IMR-90 (cell line): Measurements from ENCODE around the gene PARD3. TPM values are rescaled to one million over a fixed set of nuclear protein-coding genes. Genes with fewer than 3 reads are reported as not detected.
A peak's percentile ranks its signal among the peaks of the same experiment; 100 is the strongest.

ENCODE experiments used
- ATAC-seq: fragments of 200-7000 bp; cut with Tn5 transposase; 2 replicates; pipeline ENCODE4 v1.9.1; 2020; ENCODE audit warnings: low read depth, mild to moderate bottlenecking, moderate library complexity
- BruUV-seq: library from RNA; stranded (reverse); fragments of 400-500 nt; replicated peaks from 2 replicates; lab custom pipeline; 2021; lab: Mats Ljungman, UMichigan
- CTCF ChIA-PET: fragments of 300-600 bp; formaldehyde crosslinking; extraction: SDS; loops from one replicate; lab custom pipeline; 2021; ENCODE audit warnings: antibody characterized with exemption; lab: Yijun Ruan, JAX
- POLR2A ChIA-PET: fragments of 300-600 bp; sonication (Branson Sonifier 250); formaldehyde crosslinking; loops from one replicate; lab custom pipeline; 2022; ENCODE audit warnings: antibody characterized with exemption; ENCODE audit not compliant: unreplicated experiment; lab: Charles Lee
- DNase-seq: peaks from one replicate; pipeline ENCODE4 v3.0.0; 2013
- H2AFZ ChIP-seq: replicated peaks from 2 replicates; pipeline ENCODE3; 2013; ENCODE audit warnings: low read length, mild to moderate bottlenecking; ENCODE audit not compliant: poor library complexity
- H2AK5ac ChIP-seq: 2 replicates; pipeline ENCODE4 v1.6.1; 2013; ENCODE audit warnings: low read depth, low read length, inconsistent platforms
- H2AK9ac ChIP-seq: replicated peaks from 2 replicates; pipeline ENCODE3; 2013; ENCODE audit warnings: mild to moderate bottlenecking, low read depth, low read length, moderate library complexity; ENCODE audit not compliant: poor library complexity
- H2BK120ac ChIP-seq: 2 replicates; pipeline ENCODE4 v1.6.1; 2013; ENCODE audit warnings: low read depth, low read length, inconsistent platforms
- H2BK15ac ChIP-seq: 3 replicates; pipeline ENCODE4 v1.6.1; 2013; ENCODE audit warnings: low read depth, low read length, inconsistent platforms
- H2BK20ac ChIP-seq: 2 replicates; pipeline ENCODE4 v1.6.1; 2013; ENCODE audit warnings: low read depth, mild to moderate bottlenecking, inconsistent platforms, low read length, moderate library complexity
- H2BK5ac ChIP-seq: 2 replicates; pipeline ENCODE4 v1.6.1; 2013; ENCODE audit warnings: mild to moderate bottlenecking, low read depth, low read length, inconsistent platforms; ENCODE audit not compliant: poor library complexity, severe bottlenecking
- H3K14ac ChIP-seq: replicated peaks from 2 replicates; pipeline ENCODE4 v1.6.1; 2013; ENCODE audit warnings: low read depth, low read length, inconsistent platforms
- H3K18ac ChIP-seq: 2 replicates; pipeline ENCODE4 v1.6.1; 2013; ENCODE audit warnings: low read depth, low read length, control low read depth
- H3K23ac ChIP-seq: 2 replicates; pipeline ENCODE4 v1.6.1; 2013; ENCODE audit warnings: low read depth, low read length, inconsistent platforms
- H3K27ac ChIP-seq: 2 replicates; pipeline ENCODE4 v1.5.1; 2013; ENCODE audit warnings: mild to moderate bottlenecking, control low read depth, low read length; ENCODE audit not compliant: insufficient read depth
- H3K27me3 ChIP-seq: 2 replicates; pipeline ENCODE4 v1.6.1; 2013; ENCODE audit warnings: low read length; ENCODE audit not compliant: control insufficient read depth, insufficient read depth
- H3K36me3 ChIP-seq: 2 replicates; pipeline ENCODE4 v1.6.1; 2013; ENCODE audit warnings: low read length, mixed read lengths; ENCODE audit not compliant: control insufficient read depth, insufficient read depth
- H3K4ac ChIP-seq: 2 replicates; pipeline ENCODE4 v1.6.1; 2013; ENCODE audit warnings: low read depth, low read length, inconsistent platforms
- H3K4me1 ChIP-seq: 2 replicates; pipeline ENCODE4 v1.6.1; 2013; ENCODE audit warnings: low read length, mixed read lengths; ENCODE audit not compliant: control insufficient read depth, insufficient read depth
- H3K4me2 ChIP-seq: 2 replicates; pipeline ENCODE4 v1.6.1; 2013; ENCODE audit warnings: low read depth, mild to moderate bottlenecking, control low read depth, low read length, moderate library complexity
- H3K4me3 ChIP-seq: 2 replicates; pipeline ENCODE4 v1.5.1; 2013; ENCODE audit warnings: low read depth, mild to moderate bottlenecking, control low read depth, low read length, moderate library complexity; ENCODE audit not compliant: insufficient read depth
- H3K56ac ChIP-seq: 2 replicates; pipeline ENCODE4 v1.6.1; 2013; ENCODE audit warnings: low read length, inconsistent platforms; ENCODE audit not compliant: insufficient read depth; ENCODE audit errors: extremely low read depth
- H3K79me1 ChIP-seq, 2 experiments: 2 replicates each; pipeline ENCODE4 v1.6.1; 2013; ENCODE audit warnings: low read length in 2 of 2, inconsistent platforms in 1 of 2, low read depth in 1 of 2
- H3K9ac ChIP-seq: 2 replicates; pipeline ENCODE4 v1.6.1; 2013; ENCODE audit warnings: low read depth, low read length, control low read depth
- H3K9me1 ChIP-seq: 2 replicates; pipeline ENCODE4 v1.6.1; 2013; ENCODE audit warnings: low read length, inconsistent platforms; ENCODE audit not compliant: insufficient read depth
- H3K9me3 ChIP-seq: 2 replicates; pipeline ENCODE4 v1.6.1; 2013; ENCODE audit warnings: low read length; ENCODE audit not compliant: control insufficient read depth, insufficient read depth
- H4K20me1 ChIP-seq: 2 replicates; pipeline ENCODE4 v1.6.1; 2013; ENCODE audit warnings: low read length, inconsistent platforms; ENCODE audit not compliant: insufficient read depth
- H4K5ac ChIP-seq: 2 replicates; pipeline ENCODE4 v1.6.1; 2013; ENCODE audit warnings: mild to moderate bottlenecking, low read depth, low read length, control low read depth
- H4K8ac ChIP-seq, 2 experiments: 2 replicates each; pipeline ENCODE4 v1.6.1; 2013; ENCODE audit warnings: low read depth in 2 of 2, low read length in 2 of 2, control low read depth in 1 of 2, inconsistent platforms in 1 of 2
- H4K91ac ChIP-seq: 2 replicates; pipeline ENCODE4 v1.6.1; 2013; ENCODE audit warnings: low read depth, low read length, inconsistent platforms; ENCODE audit not compliant: insufficient read depth
- BHLHE40 ChIP-seq: fragments of 150-350 bp; IDR thresholded peaks from 2 replicates; pipeline ENCODE4 v1.6.1; 2016; ENCODE audit warnings: mild to moderate bottlenecking, low read depth, low read length
- CEBPB ChIP-seq: IDR thresholded peaks from 2 replicates; pipeline ENCODE4 v1.6.1; 2012; ENCODE audit warnings: low read depth, low read length, improper control_type of control experiment
- CTCF ChIP-seq: conservative IDR thresholded peaks from 2 replicates; pipeline ENCODE4 v1.5.1; 2012; ENCODE audit warnings: mild to moderate bottlenecking, low read depth, low read length, improper control_type of control experiment
- FOS ChIP-seq: fragments of 150-350 bp; IDR thresholded peaks from 2 replicates; pipeline ENCODE4 v1.6.1; 2016; ENCODE audit warnings: low read depth, low read length
- MAFK ChIP-seq: IDR thresholded peaks from 2 replicates; pipeline ENCODE4 v1.6.1; 2012; ENCODE audit warnings: low read depth, low read length, improper control_type of control experiment
- POLR2A ChIP-seq: IDR thresholded peaks from 2 replicates; pipeline ENCODE4 v1.6.1; 2012; ENCODE audit warnings: mild to moderate bottlenecking, low read depth, low read length
- RCOR1 ChIP-seq: IDR thresholded peaks from 2 replicates; pipeline ENCODE4 v1.6.1; 2012; ENCODE audit warnings: mild to moderate bottlenecking, low read length, improper control_type of control experiment; ENCODE audit not compliant: insufficient replicate concordance
- SMC3 ChIP-seq: fragments of 150-350 bp; IDR thresholded peaks from 2 replicates; pipeline ENCODE4 v1.6.1; 2016; ENCODE audit warnings: low read depth, mild to moderate bottlenecking, antibody characterized with exemption, low read length, moderate library complexity
- WGBS, 2 experiments: methylation state at CpG; one replicate each; pipeline versions ENCODE4 v1.1.5 to v1.1.7; 2013; ENCODE audit warnings: missing lambda C conversion rate in 2 of 2; ENCODE audit not compliant: insufficient read length in 1 of 2; ENCODE audit errors: extremely low coverage in 2 of 2; 5-methylcytosine and 5-hydroxymethylcytosine counted together
- dilution Hi-C: fragments of 300-500 bp; cut with HindIII; formaldehyde crosslinking; loops from one replicate; pipeline ENCODE4 v1.14.3; 2018; ENCODE audit warnings: low sequenced_read_pairs; ENCODE audit not compliant: unreplicated experiment
- in situ Hi-C: fragments of 300-500 bp; cut with MboI; formaldehyde crosslinking; loops from 3 replicates; pipeline ENCODE4 v1.14.3; 2019; ENCODE audit warnings: low sequenced_read_pairs, inconsistent platforms, mixed read lengths
- intact Hi-C: fragments of 100-400 bp; cut with micrococcal nuclease; formaldehyde crosslinking; loops from 2 replicates; pipeline ENCODE4 v1.10.0; 2022
- polyA plus RNA-seq, 3 experiments: library from polyadenylated mRNA; depleted of rRNA; stranded (reverse); fragments of >200 nt; gene quantifications; 2 replicates each; pipeline ENCODE4 v1.2.3, GENCODE V29; 2012; ENCODE audit warnings: low replicate concordance in 1 of 3
- total RNA-seq: library from RNA; depleted of rRNA; stranded (reverse); fragments of >200 nt; gene quantifications from 2 replicates; pipeline ENCODE4 v1.2.3, GENCODE V29; 2012
- TF ChIP-seq, protein P1 (sequence below): fragments of 150-350 bp; IDR thresholded peaks from 2 replicates; pipeline ENCODE4 v1.6.1; 2016; ENCODE audit warnings: low read depth, mild to moderate bottlenecking, low read length, moderate library complexity, borderline replicate concordance

The PARD3 gene
- total and polyA plus RNA-seq, 2 of the 4 experiments (the other 2 are of a cell fraction) = 14.6 to 37.5 TPM

GRCh38 chr10:34280599-34281374, 534.3 kb downstream of the PARD3 start:
- Histone ChIP-seq H2AK9ac (peak overlapping the region; percentile 11), H3K4ac (peak overlapping the region; percentile 74), H3K36me3 (no peaks in the 10 kb centered on the region), H3K27me3 (no peaks in the 10 kb centered on the region), H3K18ac (peak overlapping the region; percentile 98), H2BK20ac (peak overlapping the region; percentile 97), H2BK5ac (peak overlapping the region; percentile 85), H4K91ac (peak overlapping the region; percentile 40), H2BK15ac (peak overlapping the region; percentile 95), H2BK120ac (peak overlapping the region; percentile 96), H3K9ac (no peak overlapping the region), H4K20me1 (peaks cover 4% of the 10 kb centered on the region; the same call in 1 of the 2 replicates), H3K14ac (peak overlapping the region; percentile 94), H3K27ac (peak overlapping the region; percentile 56), H3K9me3 (no peaks in the 10 kb centered on the region), H3K9me1 (peaks cover 6% of the 10 kb centered on the region), H4K8ac (peak overlapping the region; percentile 54 to 59; a peak in 3 of 4 replicates), H2AFZ (peak overlapping the region; percentile 18), H2AK5ac (peak overlapping the region; percentile 96), H4K5ac (peak overlapping the region; percentile 84; the same call in 1 of the 2 replicates), H3K56ac (peak overlapping the region; percentile 26; the same call in 1 of the 2 replicates), H3K4me3 (no peak overlapping the region), H3K4me1 (peaks cover 6% of the 10 kb centered on the region), H3K23ac (peak overlapping the region; percentile 95), H3K4me2 (peak overlapping the region; percentile 44), H3K79me1 (no peaks in the 10 kb centered on the region)
- DNase-seq = peak; percentile 98
- in situ Hi-C loops (no loop called here), dilution Hi-C loops (no loop called here), intact Hi-C loops (no loop called here)
- TF ChIP-seq MAFK = 0 out of 2 replicates have a peak, but pooled peaks have one; percentile 28
- no peak for TF ChIP-seq POLR2A
- peak; percentile 97 for TF ChIP-seq FOS
- TF ChIP-seq CTCF = peak; percentile 35
- TF ChIP-seq, protein P1, sequence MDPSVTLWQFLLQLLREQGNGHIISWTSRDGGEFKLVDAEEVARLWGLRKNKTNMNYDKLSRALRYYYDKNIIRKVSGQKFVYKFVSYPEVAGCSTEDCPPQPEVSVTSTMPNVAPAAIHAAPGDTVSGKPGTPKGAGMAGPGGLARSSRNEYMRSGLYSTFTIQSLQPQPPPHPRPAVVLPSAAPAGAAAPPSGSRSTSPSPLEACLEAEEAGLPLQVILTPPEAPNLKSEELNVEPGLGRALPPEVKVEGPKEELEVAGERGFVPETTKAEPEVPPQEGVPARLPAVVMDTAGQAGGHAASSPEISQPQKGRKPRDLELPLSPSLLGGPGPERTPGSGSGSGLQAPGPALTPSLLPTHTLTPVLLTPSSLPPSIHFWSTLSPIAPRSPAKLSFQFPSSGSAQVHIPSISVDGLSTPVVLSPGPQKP = no peak
- TF ChIP-seq RCOR1 = peak; percentile 46
- TF ChIP-seq SMC3 = 0 out of 2 replicates have a peak, but pooled peaks have one; percentile 1
- TF ChIP-seq BHLHE40 = peak; percentile 74; the same call in 1 of the 2 replicates
- TF ChIP-seq CEBPB = 0 out of 2 replicates have a peak, but pooled peaks have one; percentile 12
- ChIA-PET CTCF (interaction anchor here (0.7 kb wide), 1 partner anchor 1736 kb away, joined by 3 read pairs; no protein-coding TSS in a partner anchor), POLR2A (no interaction called here)
- peak; percentile 97 for ATAC-seq
- WGBS, 2 experiments = 40% methylated on average over 2 of the region's 11 CpGs; no CpG with 5 or more reads in 1 of the 2 experiments
- BruUV-seq = no TSS peak
